Breast epithelium (tissue), 4 donors: ENCODE data around the gene RIMBP2. TPM values are rescaled to one million over a fixed set of nuclear protein-coding genes. Genes with fewer than 3 reads are reported as not detected.

Experiments used
- DNase-seq, 2 donors: peaks; one replicate each; pipeline ENCODE4 v3.0.0-alpha.2; 2019; ENCODE audit warnings: low spot score in 2 of 2
- H3K27ac ChIP-seq, 2 donors: fragments of 200-600 bp; sonication (generic) in 1 of 2; one replicate each; pipeline ENCODE4 v1.5.1; 2016 to 2019; ENCODE audit warnings: mild to moderate bottlenecking in 1 of 2
- H3K27me3 ChIP-seq, 2 donors: fragments of 200-600 bp; sonication (generic) in 1 of 2; one replicate each; pipeline versions ENCODE4 v1.5.1 to v1.6.0; 2017 to 2019; ENCODE audit warnings: control low read depth in 1 of 2, mild to moderate bottlenecking in 1 of 2
- H3K36me3 ChIP-seq: fragments of 200-600 bp; one replicate; pipeline ENCODE4 v1.5.1; 2019
- H3K4me1 ChIP-seq, 2 donors: fragments of 200-600 bp; sonication (generic); one replicate each; pipeline ENCODE4 v1.5.1; 2016 to 2019; ENCODE audit warnings: control low read depth in 1 of 2
- H3K4me3 ChIP-seq, 3 donors: fragments of 200-600 bp; sonication (generic); 1 replicate in 2 of 3; 2 replicates in 1 of 3; pipeline ENCODE4 v1.5.1; 2016 to 2019; ENCODE audit warnings: mild to moderate bottlenecking in 3 of 3, moderate library complexity in 2 of 3
- H3K9me3 ChIP-seq, 2 donors: fragments of 200-600 bp; sonication (generic) in 1 of 2; one replicate each; pipeline ENCODE4 v1.5.1; 2016 to 2019; ENCODE audit warnings: control low read depth in 1 of 2
- CTCF ChIP-seq, 3 donors: fragments of 450-650 bp; IDR thresholded peaks; one replicate each; pipeline ENCODE4 v1.5.1; 2016 to 2017; ENCODE audit warnings: antibody characterized with exemption in 3 of 3, mild to moderate bottlenecking in 3 of 3, moderate library complexity in 3 of 3
- POLR2A ChIP-seq: fragments of 450-650 bp; IDR thresholded peaks from one replicate; pipeline ENCODE4 v1.6.1; 2016; ENCODE audit warnings: antibody characterized with exemption, mild to moderate bottlenecking, moderate library complexity
- POLR2AphosphoS5 ChIP-seq, 3 donors: sonication (generic); formaldehyde crosslinking; IDR thresholded peaks; one replicate each; pipeline ENCODE4 v1.6.1; 2017; ENCODE audit warnings: antibody characterized with exemption in 3 of 3
- intact Hi-C: fragments of 100-400 bp; cut with DNase I; formaldehyde crosslinking; loops from one replicate; pipeline ENCODE4 v1.15.1; 2023; ENCODE audit warnings: low total_unique reads
- total RNA-seq, 3 donors: library from RNA; depleted of rRNA; stranded (reverse); fragments of >200 nt; gene quantifications; one replicate each; pipeline ENCODE4 v1.1.0, GENCODE V29; 2016

Gene RIMBP2
- total RNA-seq, 3 donors from 2014 or later = under 0.01 to 0.59 (median under 0.01) TPM

GRCh38 chr12:130527239-130527638 is 188.9 kb downstream of the RIMBP2 start:
- intact Hi-C loops = loop anchor here (10.0 kb wide), 1 partner anchor 1772 kb away; no protein-coding TSS in a partner anchor
- DNase-seq = no peak
- Histone ChIP-seq H3K4me1 (no peaks in the 10 kb centered on the region), H3K9me3 (no peaks in the 10 kb centered on the region), H3K27me3 (no peaks in the 10 kb centered on the region), H3K27ac (no peak overlapping the region), H3K36me3 (no peaks in the 10 kb centered on the region), H3K4me3 (no peak overlapping the region)
- TF ChIP-seq CTCF (IDR thresholded peaks at IDR 0.05) (no peak), POLR2AphosphoS5 (IDR thresholded peaks at IDR 0.05) (no peak), POLR2A (no peak)

- Histone ChIP-seq H3K27ac (no peak overlapping the region), H3K27me3 (no peaks in the 10 kb centered on the region), H3K4me1 (no peaks in the 10 kb centered on the region), H3K4me3 (no peak overlapping the region), H3K9me3 (no peaks in the 10 kb centered on the region), H3K36me3 (no peaks in the 10 kb centered on the region)
- intact Hi-C loops = loop anchor here (10.0 kb wide), 1 partner anchor 1772 kb away; no protein-coding TSS in a partner anchor
- TF ChIP-seq POLR2A = no peak
- no peak for TF ChIP-seq POLR2AphosphoS5 (IDR thresholded peaks at IDR 0.05)
- no peak for TF ChIP-seq CTCF (IDR thresholded peaks at IDR 0.05)
- DNase-seq = no peak
Observed at GRCh38 chr12:130526813-130527212, 189.3 kb downstream of the RIMBP2 start.

GRCh38 chr12:130525384-130526172 is 190.5 kb downstream of the RIMBP2 start:
- Histone ChIP-seq H3K4me1 (no peaks in the 10 kb centered on the region), H3K9me3 (no peaks in the 10 kb centered on the region), H3K4me3 (no peak overlapping the region), H3K27me3 (no peaks in the 10 kb centered on the region), H3K36me3 (no peaks in the 10 kb centered on the region), H3K27ac (no peak overlapping the region)
- intact Hi-C loops = loop anchor here (10.0 kb wide), 1 partner anchor 1771 kb away; no protein-coding TSS in a partner anchor
- TF ChIP-seq POLR2AphosphoS5 (IDR thresholded peaks at IDR 0.05) (no peak), POLR2A (no peak), CTCF (IDR thresholded peaks at IDR 0.05) (no peak)
- no peak for DNase-seq

GRCh38 chr12:130524759-130525158 is 191.3 kb downstream of the RIMBP2 start:
- H3K27me3 ChIP-seq = no peaks in the 10 kb centered on the region
- no peaks in the 10 kb centered on the region for H3K36me3 ChIP-seq
- TF ChIP-seq CTCF (IDR thresholded peaks at IDR 0.05) (no peak), POLR2A (no peak), POLR2AphosphoS5 (IDR thresholded peaks at IDR 0.05) (no peak)
- no peaks in the 10 kb centered on the region for H3K4me1 ChIP-seq
- H3K27ac ChIP-seq = no peak overlapping the region
- H3K9me3 ChIP-seq = no peaks in the 10 kb centered on the region
- no peak for DNase-seq
- intact Hi-C loops = loop anchor here (10.0 kb wide), 1 partner anchor 1770 kb away; no protein-coding TSS in a partner anchor
- no peak overlapping the region for H3K4me3 ChIP-seq
